ENCODE measurements around the gene TSPAN17. TPM values are rescaled to one million over a fixed set of nuclear protein-coding genes. Genes with fewer than 3 reads are reported as not detected.
A peak's percentile ranks its signal among the peaks of the same experiment; 100 is the strongest.

TSPAN17 gene
- total and polyA plus RNA-seq, 2 donors from 2014 or later = 32.1 to 34.3 TPM

DNA sequence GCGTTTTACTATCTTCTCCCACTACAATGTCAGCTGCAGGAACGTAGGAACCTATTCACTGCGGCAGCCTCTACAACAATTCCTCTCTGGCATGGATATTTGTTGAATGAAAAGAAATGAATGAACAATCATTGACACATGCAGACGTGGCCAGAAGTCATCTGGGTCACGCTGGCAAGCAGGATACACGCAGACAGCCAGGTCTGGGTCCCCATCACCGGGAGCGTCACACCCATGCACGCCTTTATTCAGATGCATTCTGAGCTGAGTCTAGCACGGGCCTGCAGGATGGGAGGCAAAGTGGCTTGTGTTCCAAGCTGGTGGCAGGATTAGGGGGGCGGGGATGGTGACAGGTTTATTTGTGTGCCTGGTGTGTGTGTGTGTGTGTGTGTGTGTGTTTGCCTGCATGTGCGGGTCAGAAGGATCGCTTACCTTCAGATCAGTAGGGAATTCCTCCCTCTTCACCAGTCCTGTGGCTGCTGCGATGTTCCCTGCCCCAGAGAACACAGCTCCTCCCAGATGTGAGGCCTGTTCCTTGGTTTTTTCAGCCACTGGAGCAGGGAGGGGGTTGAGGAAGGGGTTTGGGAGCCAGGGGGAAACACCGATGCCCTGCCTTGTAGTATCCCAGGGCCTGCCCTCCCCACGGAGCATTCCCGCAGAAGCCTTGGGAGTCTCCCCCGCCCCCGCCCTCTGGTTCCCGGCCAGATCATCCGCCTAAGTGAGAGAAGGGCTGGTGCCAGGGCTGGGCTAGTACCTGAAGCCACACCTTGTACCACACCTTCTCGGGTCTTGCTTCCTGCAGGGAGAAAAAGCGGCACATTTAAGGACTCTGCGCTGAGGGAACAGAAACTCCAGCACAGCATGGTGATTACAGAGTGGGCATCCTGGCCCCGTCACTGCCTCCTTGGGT, 21.1 kb upstream of the TSPAN17 start:
- TF ChIP-seq, protein P1, sequence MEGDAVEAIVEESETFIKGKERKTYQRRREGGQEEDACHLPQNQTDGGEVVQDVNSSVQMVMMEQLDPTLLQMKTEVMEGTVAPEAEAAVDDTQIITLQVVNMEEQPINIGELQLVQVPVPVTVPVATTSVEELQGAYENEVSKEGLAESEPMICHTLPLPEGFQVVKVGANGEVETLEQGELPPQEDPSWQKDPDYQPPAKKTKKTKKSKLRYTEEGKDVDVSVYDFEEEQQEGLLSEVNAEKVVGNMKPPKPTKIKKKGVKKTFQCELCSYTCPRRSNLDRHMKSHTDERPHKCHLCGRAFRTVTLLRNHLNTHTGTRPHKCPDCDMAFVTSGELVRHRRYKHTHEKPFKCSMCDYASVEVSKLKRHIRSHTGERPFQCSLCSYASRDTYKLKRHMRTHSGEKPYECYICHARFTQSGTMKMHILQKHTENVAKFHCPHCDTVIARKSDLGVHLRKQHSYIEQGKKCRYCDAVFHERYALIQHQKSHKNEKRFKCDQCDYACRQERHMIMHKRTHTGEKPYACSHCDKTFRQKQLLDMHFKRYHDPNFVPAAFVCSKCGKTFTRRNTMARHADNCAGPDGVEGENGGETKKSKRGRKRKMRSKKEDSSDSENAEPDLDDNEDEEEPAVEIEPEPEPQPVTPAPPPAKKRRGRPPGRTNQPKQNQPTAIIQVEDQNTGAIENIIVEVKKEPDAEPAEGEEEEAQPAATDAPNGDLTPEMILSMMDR (IDR thresholded peaks at IDR 0.05; ENCODE audit: borderline replicate concordance, extremely low read depth, insufficient read depth) = no peak
- intact Hi-C loops (cut with DNase I) = no loop called here
- FAIRE-seq (no peak), DNase-seq (peak in 3 of 5 donors; percentile 27 to 56 (median 32))
- H3K36me3 ChIP-seq (ENCODE audit: control insufficient read depth in 2 of 3, insufficient read depth in 3 of 3, low read length in 3 of 3) = no peaks in the 10 kb centered on the region
- H3K4me3 ChIP-seq (ENCODE audit: low read length in 3 of 3) = no peak overlapping the region
- no peak overlapping the region for H3K27ac ChIP-seq (ENCODE audit: low read depth in 2 of 2, low read length in 2 of 2)
- H3K4me1 ChIP-seq (ENCODE audit: control insufficient read depth in 2 of 3, insufficient read depth in 2 of 3, low read depth in 1 of 3, low read length in 3 of 3) = peaks cover 0 to 7% (median 0%) of the 10 kb centered on the region in 3 donors
- H3K9me3 ChIP-seq (ENCODE audit: control insufficient read depth in 2 of 3, insufficient read depth in 1 of 3, low read length in 3 of 3) = no peaks in the 10 kb centered on the region
- peaks cover 27% of the 10 kb centered on the region for H3K27me3 ChIP-seq (ENCODE audit: control insufficient read depth, insufficient read depth, low read length)
- no peak overlapping the region for H3K9ac ChIP-seq (ENCODE audit: low read length in 3 of 3)

DNA sequence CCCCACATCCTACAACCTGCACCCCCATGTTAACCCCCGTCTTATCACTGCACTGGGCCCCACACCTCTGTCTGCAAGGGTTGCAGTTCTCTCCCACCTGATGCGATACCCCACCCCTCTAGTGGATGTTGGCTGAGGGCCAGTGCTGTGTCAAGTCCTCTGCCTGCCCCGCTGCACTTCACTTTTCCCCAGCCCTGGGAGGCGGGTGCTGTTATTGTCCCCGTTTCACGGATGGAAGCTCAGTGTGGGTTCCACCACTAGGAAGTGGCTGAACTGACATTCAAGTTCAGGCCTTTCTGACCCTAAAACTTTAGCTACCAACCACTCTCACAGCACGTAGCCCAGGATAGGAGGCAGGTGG, 20.4 kb upstream of the TSPAN17 start:
- intact Hi-C loops (cut with DNase I) = no loop called here
- H3K27me3 ChIP-seq (ENCODE audit: control insufficient read depth, insufficient read depth, low read length) = peaks cover 31% of the 10 kb centered on the region
- no peak overlapping the region for H3K4me3 ChIP-seq (ENCODE audit: low read length in 3 of 3)
- H3K9ac ChIP-seq (ENCODE audit: low read length in 3 of 3) = no peak overlapping the region
- H3K9me3 ChIP-seq (ENCODE audit: control insufficient read depth in 2 of 3, insufficient read depth in 1 of 3, low read length in 3 of 3) = no peaks in the 10 kb centered on the region
- DNase-seq = peak in 1 of 5 donors; percentile 52
- H3K27ac ChIP-seq (ENCODE audit: low read depth in 2 of 2, low read length in 2 of 2) = no peak overlapping the region
- H3K36me3 ChIP-seq (ENCODE audit: control insufficient read depth in 2 of 3, insufficient read depth in 3 of 3, low read length in 3 of 3) = no peaks in the 10 kb centered on the region
- H3K4me1 ChIP-seq (ENCODE audit: control insufficient read depth in 2 of 3, insufficient read depth in 2 of 3, low read depth in 1 of 3, low read length in 3 of 3) = peaks cover 0 to 7% (median 0%) of the 10 kb centered on the region in 3 donors
- no peak for FAIRE-seq
- TF ChIP-seq, protein P1 (IDR thresholded peaks at IDR 0.05; ENCODE audit: borderline replicate concordance, extremely low read depth, insufficient read depth) = no peak

DNA sequence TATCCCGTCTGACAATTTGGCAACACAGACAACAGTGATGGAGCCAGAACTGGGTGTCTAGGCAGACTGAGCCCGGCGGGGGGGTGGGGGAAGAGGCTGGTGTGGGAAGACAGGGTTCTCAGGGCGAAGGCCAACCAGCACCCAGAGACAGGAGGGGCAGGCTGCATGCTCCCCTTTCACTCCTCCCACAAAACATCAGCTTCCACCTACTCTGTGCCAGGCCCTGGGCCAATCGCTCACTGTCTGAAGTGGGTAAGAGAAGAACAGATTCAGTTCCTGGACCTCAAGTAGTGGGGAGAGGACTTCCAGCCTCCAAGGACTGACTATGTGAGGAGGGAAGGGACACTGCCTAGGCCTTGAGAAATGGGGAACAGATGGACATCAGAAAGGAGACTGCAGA, 19.7 kb upstream of the TSPAN17 start:
- intact Hi-C loops (cut with DNase I) = no loop called here
- no peak overlapping the region for H3K9ac ChIP-seq (ENCODE audit: low read length in 3 of 3)
- TF ChIP-seq, protein P1 (IDR thresholded peaks at IDR 0.05; ENCODE audit: borderline replicate concordance, extremely low read depth, insufficient read depth) = no peak
- H3K27ac ChIP-seq (ENCODE audit: low read depth in 2 of 2, low read length in 2 of 2) = no peak overlapping the region
- no peaks in the 10 kb centered on the region for H3K9me3 ChIP-seq (ENCODE audit: control insufficient read depth in 2 of 3, insufficient read depth in 1 of 3, low read length in 3 of 3)
- FAIRE-seq = no peak
- DNase-seq = peak in 1 of 5 donors; percentile 58
- H3K4me3 ChIP-seq (ENCODE audit: low read length in 3 of 3) = no peak overlapping the region
- peaks cover 0 to 7% (median 0%) of the 10 kb centered on the region in 3 donors for H3K4me1 ChIP-seq (ENCODE audit: control insufficient read depth in 2 of 3, insufficient read depth in 2 of 3, low read depth in 1 of 3, low read length in 3 of 3)
- peaks cover 31% of the 10 kb centered on the region for H3K27me3 ChIP-seq (ENCODE audit: control insufficient read depth, insufficient read depth, low read length)
- no peaks in the 10 kb centered on the region for H3K36me3 ChIP-seq (ENCODE audit: control insufficient read depth in 2 of 3, insufficient read depth in 3 of 3, low read length in 3 of 3)
